Astrocyte (in vitro differentiated cells and primary cell): ENCODE data around the gene PRRT2.

Source experiments
- EZH2 ChIP-seq: IDR thresholded peaks from 2 replicates; pipeline ENCODE4 v1.6.1; 2012; ENCODE audit warnings: mild to moderate bottlenecking, low read length, inconsistent platforms; ENCODE audit not compliant: insufficient read depth
- TF ChIP-seq, protein P1 (sequence below): IDR thresholded peaks from 2 replicates; pipeline ENCODE4 v1.5.1; 2011; ENCODE audit warnings: low read depth, mild to moderate bottlenecking, inconsistent platforms, low read length, moderate library complexity; ENCODE audit not compliant: insufficient read depth

DNA sequence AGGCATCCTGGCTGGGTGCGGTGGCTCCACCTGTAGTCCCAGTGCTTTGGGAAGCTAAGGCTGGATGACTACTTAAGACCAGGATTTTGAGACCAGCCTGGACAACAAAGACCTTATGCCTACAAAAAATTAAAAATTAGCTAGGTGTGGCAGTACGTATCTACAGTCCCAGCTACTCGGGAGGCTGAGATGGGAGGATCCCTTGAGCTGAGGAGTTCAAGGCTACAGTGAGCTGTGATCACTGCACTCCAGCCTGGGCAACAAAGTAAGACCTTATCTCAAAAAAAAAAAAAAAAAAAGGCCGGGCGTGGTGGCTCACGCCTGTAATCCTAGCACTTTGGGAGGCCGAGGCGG, 14.3 kb downstream of the PRRT2 start:
- TF ChIP-seq, protein P1, sequence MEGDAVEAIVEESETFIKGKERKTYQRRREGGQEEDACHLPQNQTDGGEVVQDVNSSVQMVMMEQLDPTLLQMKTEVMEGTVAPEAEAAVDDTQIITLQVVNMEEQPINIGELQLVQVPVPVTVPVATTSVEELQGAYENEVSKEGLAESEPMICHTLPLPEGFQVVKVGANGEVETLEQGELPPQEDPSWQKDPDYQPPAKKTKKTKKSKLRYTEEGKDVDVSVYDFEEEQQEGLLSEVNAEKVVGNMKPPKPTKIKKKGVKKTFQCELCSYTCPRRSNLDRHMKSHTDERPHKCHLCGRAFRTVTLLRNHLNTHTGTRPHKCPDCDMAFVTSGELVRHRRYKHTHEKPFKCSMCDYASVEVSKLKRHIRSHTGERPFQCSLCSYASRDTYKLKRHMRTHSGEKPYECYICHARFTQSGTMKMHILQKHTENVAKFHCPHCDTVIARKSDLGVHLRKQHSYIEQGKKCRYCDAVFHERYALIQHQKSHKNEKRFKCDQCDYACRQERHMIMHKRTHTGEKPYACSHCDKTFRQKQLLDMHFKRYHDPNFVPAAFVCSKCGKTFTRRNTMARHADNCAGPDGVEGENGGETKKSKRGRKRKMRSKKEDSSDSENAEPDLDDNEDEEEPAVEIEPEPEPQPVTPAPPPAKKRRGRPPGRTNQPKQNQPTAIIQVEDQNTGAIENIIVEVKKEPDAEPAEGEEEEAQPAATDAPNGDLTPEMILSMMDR, result no peak
- no peak for TF ChIP-seq EZH2
